Activated T-helper 17 cell treated with anti-CD3 and anti-CD28 coated beads, Interleukin-2, amount 50 U/mL, for 72 hours (primary cell): ENCODE results near the gene ZNF765. TPM values are rescaled to one million over a fixed set of nuclear protein-coding genes. Genes with fewer than 3 reads are reported as not detected.
"Not testable (repeated sequence)": the region's sequence is repeated elsewhere in the genome, so short reads cannot be mapped to it uniquely, and the experiment has no call there.

Experiments used
- ATAC-seq: fragments of 150-1000 bp; cut with Tn5 transposase; replicated peaks from 2 replicates; pipeline ENCODE4 v1.10.0; 2021; ENCODE audit warnings: mild to moderate bottlenecking, moderate library complexity
- H3K27ac Mint-ChIP-seq: one replicate; pipeline ENCODE4 v1.8.0; 2022; ENCODE audit warnings: mixed read lengths
- H3K27me3 Mint-ChIP-seq: one replicate; pipeline ENCODE4 v1.8.0; 2022; ENCODE audit warnings: mixed read lengths
- H3K36me3 Mint-ChIP-seq: one replicate; pipeline ENCODE4 v1.8.0; 2022; ENCODE audit warnings: low read depth, mild to moderate bottlenecking, mixed read lengths
- H3K4me1 Mint-ChIP-seq: one replicate; pipeline ENCODE4 v1.8.0; 2022; ENCODE audit warnings: mixed read lengths
- H3K4me3 Mint-ChIP-seq: one replicate; pipeline ENCODE4 v1.8.0; 2022; ENCODE audit warnings: mild to moderate bottlenecking, mixed read lengths
- H3K9me3 Mint-ChIP-seq: one replicate; pipeline ENCODE4 v1.8.0; 2022; ENCODE audit warnings: mixed read lengths
- total RNA-seq, 2 donors: library from RNA; stranded (reverse); gene quantifications; one replicate each; pipeline ENCODE4 v1.2.3, GENCODE V29; 2022

Gene ZNF765
- total RNA-seq, 2 donors from 2014 or later = 8.4 to 15.8 TPM

- Mint-ChIP-seq H3K9me3 (peaks cover 4% of the 10 kb centered on the region), H3K27me3 (no peaks in the 10 kb centered on the region), H3K4me3 (peak overlapping the region; percentile 84), H3K4me1 (peaks cover 8% of the 10 kb centered on the region), H3K36me3 (peaks cover 41% of the 10 kb centered on the region), H3K27ac (peak overlapping the region; percentile 69)
- peak; percentile 1 for ATAC-seq
These were observed 401 bp upstream of the ZNF765 start for GRCh38 chr19:53394522-53394973.

GRCh38 chr19:53395840-53396524, 1.0 kb downstream of the ZNF765 start:
- peaks cover 55% of the 10 kb centered on the region for H3K36me3 Mint-ChIP-seq
- not testable (repeated sequence) for H3K9me3 Mint-ChIP-seq, H3K4me1 Mint-ChIP-seq, ATAC-seq, H3K27me3 Mint-ChIP-seq
- H3K4me3 Mint-ChIP-seq = peak overlapping the region; percentile 84
- peak overlapping the region; percentile 69 for H3K27ac Mint-ChIP-seq

GRCh38 chr19:53396525-53396868, 1.5 kb downstream of the ZNF765 start:
- Mint-ChIP-seq H3K4me1 (peaks cover 8% of the 10 kb centered on the region), H3K27me3 (no peaks in the 10 kb centered on the region), H3K27ac (no peak overlapping the region), H3K9me3 (peaks cover 5% of the 10 kb centered on the region), H3K4me3 (peak overlapping the region; percentile 84), H3K36me3 (peaks cover 60% of the 10 kb centered on the region)
- no peak for ATAC-seq

DNA sequence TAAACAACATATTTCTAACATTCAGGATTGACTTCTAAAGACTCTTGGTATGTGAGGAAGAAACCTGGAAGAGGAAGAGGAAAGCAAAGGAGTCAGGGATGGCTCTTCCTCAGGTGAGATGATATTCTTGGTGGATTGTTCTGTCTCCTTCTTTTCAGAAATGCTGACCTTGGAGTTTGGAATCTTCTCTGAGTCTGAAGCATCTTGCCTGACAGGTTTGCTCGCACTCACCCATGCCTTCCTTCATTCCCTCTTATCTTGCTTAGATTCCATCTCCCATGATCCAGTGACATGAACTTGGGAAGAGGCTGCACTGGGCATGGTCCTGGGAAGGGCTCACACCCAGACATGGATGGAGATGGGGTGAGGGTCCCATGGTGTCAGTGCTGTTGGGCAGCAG, 3.0 kb downstream of the ZNF765 start:
- H3K27ac Mint-ChIP-seq, H3K27me3 Mint-ChIP-seq, H3K9me3 Mint-ChIP-seq, H3K4me1 Mint-ChIP-seq, H3K4me3 Mint-ChIP-seq, ATAC-seq: not testable (repeated sequence)
- H3K36me3 Mint-ChIP-seq = peaks cover 74% of the 10 kb centered on the region

DNA sequence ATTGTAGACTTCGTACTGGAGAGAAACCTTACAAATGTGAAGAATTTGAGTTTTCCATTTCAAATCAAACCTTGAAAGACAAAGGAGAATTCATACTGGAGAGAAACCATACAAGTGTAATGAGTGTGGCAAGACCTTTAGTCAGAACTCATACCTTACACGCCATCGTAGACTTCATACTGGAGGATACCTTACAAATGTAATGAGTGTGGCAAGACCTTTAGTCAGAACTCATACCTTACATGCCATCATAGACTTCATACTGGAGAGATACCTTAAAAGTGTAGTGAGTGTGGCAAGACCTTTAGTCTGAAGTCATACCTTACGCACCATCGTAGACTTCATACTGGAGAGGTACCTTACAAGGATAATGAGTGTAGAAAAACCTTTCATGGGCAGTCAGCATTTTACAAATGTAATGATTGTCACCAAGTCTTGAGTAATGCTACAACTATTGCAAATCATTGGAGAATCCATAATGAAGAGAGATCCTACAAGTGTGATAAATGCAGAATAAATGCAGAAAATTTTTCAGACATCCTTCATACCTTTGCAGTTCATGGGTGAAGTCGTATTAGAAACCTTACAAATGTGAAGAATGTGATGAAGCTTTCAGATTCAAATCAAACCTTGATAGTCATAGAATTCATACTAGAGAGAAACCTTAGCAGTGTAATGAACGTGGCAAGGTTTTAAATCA, 14.7 kb downstream of the ZNF765 start:
- peaks cover 39% of the 10 kb centered on the region for H3K9me3 Mint-ChIP-seq
- H3K27ac Mint-ChIP-seq = no peak overlapping the region
- H3K4me3 Mint-ChIP-seq = no peak overlapping the region
- peaks cover 46% of the 10 kb centered on the region for H3K36me3 Mint-ChIP-seq
- no peaks in the 10 kb centered on the region for H3K4me1 Mint-ChIP-seq
- no peak for ATAC-seq
- H3K27me3 Mint-ChIP-seq = no peaks in the 10 kb centered on the region

DNA sequence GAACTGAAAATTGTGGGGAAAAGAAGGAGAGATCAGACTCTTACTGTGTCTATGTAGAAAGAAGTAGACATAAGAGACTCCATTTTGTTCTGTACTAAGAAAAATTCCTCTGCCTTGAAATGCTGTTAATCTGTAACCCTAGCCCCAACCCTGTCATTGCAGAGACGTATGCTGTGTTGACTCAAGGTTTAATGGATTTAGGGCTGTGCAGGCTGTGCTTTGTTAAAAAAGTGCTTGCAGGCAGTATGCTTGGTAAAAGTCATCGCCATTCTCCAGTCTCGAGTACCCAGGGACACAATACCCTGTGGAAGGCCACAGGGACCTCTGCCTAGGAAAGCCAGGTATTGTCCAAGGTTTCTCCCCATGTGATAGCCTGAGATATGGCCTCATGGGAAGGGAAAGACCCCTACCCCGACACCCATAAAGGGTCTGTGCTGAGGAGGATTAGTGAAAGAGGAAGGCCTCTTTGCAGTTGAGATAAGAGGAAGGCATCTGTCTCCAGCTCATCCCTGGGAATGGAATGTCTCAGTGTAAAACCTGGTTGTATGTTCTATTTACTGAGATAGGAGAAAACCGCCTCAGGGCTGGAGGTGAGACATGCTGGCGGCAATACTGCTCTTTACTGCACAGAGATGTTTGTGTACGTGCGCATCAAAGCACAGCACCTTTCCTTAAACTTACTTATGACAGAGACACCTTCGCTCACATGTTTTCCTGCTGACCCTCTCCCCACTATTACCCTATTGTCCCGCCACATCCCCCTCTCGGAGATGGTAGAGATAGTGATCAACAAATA, 25.8 kb downstream of the ZNF765 start:
- H3K9me3 Mint-ChIP-seq, H3K4me1 Mint-ChIP-seq, H3K27me3 Mint-ChIP-seq, H3K4me3 Mint-ChIP-seq, H3K36me3 Mint-ChIP-seq, H3K27ac Mint-ChIP-seq, ATAC-seq: not testable (repeated sequence)

DNA sequence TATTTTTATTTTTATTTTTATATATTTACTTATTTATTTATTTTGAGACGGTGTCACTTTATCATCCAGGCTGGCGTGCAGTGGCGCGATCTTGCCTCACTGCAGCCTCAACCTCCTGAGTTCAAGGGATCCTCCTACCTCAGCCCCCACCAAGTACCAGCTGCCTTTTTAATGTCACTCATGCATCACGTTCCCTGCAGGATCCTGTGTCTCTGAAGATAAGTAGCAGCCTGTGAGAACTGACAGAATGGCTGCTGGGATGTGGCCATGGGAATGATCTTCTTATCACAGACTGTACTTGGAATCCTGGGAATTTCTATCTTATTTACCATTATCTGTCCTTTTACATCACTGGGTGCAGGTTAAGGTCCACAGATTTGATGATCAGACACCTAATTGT, 27.6 kb downstream of the ZNF765 start:
- H3K4me3 Mint-ChIP-seq = no peak overlapping the region
- no peaks in the 10 kb centered on the region for H3K4me1 Mint-ChIP-seq
- no peak overlapping the region for H3K27ac Mint-ChIP-seq
- peaks cover 4% of the 10 kb centered on the region for H3K9me3 Mint-ChIP-seq
- H3K36me3 Mint-ChIP-seq = no peaks in the 10 kb centered on the region
- ATAC-seq = no peak
- no peaks in the 10 kb centered on the region for H3K27me3 Mint-ChIP-seq

DNA sequence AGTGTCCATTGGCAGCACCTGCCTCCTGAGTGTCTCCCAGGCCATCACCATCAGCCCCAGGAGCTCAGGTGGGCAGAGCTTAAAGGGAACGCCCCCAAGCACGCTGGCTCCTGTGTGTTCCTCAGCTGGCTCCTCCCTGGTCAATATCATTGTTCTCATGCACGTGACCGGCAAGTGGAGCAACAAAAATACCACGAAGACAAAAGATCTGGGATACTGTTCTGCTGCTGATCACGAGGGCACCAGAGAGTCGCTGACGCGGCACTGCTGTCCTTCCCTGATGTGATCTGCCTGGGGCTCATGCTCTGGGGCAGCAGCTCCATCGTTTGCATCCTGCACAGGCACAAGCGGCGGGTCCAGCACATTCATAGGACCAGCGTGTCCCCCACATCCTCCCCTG, 28.1 kb downstream of the ZNF765 start:
- not testable (repeated sequence) for ATAC-seq

GRCh38 chr19:53423680-53424079, 28.7 kb downstream of the ZNF765 start:
- H3K27me3 Mint-ChIP-seq, H3K27ac Mint-ChIP-seq, H3K36me3 Mint-ChIP-seq, ATAC-seq, H3K9me3 Mint-ChIP-seq, H3K4me3 Mint-ChIP-seq, H3K4me1 Mint-ChIP-seq: not testable (repeated sequence)

More for the DNA sequence above, 28.1 kb downstream of the ZNF765 start:
- not testable (repeated sequence) for H3K36me3 Mint-ChIP-seq, H3K4me1 Mint-ChIP-seq, H3K27me3 Mint-ChIP-seq, H3K27ac Mint-ChIP-seq, H3K4me3 Mint-ChIP-seq, H3K9me3 Mint-ChIP-seq

DNA sequence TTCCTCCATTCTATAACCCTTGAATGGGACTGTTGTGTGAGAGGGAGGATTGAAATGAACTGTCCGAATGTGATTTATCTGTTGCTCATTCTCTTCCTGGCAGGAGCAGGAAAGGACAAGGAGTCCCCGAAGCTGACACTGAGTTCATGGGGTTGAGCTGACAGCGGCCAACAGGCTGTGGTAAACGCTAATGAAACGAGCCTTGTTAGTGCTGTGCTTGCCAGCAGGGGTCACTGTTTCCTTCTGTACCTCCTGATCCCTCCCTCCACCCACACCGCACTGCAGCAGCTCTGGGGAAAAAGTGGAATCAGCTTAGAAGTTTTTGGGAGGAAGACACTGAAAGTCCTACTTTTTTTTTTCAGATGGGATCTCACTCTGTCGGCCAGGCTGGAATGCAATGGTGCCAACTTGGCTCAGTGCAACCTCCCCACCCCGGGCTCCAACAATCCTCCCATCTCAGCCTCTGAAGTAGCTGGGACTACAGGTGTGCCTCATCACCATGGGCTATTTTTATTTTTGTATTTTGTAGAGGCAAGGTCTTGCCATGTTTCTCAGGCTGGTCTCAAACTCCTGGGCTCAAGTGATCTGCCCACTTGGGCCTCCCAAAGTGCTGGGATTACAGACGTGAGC, 30.1 kb downstream of the ZNF765 start:
- Mint-ChIP-seq H3K27ac (no peak overlapping the region), H3K27me3 (no peaks in the 10 kb centered on the region), H3K36me3 (no peaks in the 10 kb centered on the region), H3K4me1 (no peaks in the 10 kb centered on the region), H3K9me3 (no peaks in the 10 kb centered on the region), H3K4me3 (no peak overlapping the region)
- peak; percentile 87 for ATAC-seq

GRCh38 chr19:53431399-53432087, 36.6 kb downstream of the ZNF765 start, which contains the start of gene ZNF761:
TSS of gene ZNF761 (plus strand) at chr19:53431984. CDS start at chr19:53447269, 15,285 bp downstream.
- H3K9me3 Mint-ChIP-seq = no peaks in the 10 kb centered on the region
- no peaks in the 10 kb centered on the region for H3K27me3 Mint-ChIP-seq
- H3K36me3 Mint-ChIP-seq = peaks cover 46% of the 10 kb centered on the region
- H3K27ac Mint-ChIP-seq = peak within 1 kb of the TSS; percentile 90
- H3K4me3 Mint-ChIP-seq = peak within 1 kb of the TSS; percentile 93
- peak; percentile 99 for ATAC-seq
- H3K4me1 Mint-ChIP-seq = peaks cover 10% of the 10 kb centered on the region

DNA sequence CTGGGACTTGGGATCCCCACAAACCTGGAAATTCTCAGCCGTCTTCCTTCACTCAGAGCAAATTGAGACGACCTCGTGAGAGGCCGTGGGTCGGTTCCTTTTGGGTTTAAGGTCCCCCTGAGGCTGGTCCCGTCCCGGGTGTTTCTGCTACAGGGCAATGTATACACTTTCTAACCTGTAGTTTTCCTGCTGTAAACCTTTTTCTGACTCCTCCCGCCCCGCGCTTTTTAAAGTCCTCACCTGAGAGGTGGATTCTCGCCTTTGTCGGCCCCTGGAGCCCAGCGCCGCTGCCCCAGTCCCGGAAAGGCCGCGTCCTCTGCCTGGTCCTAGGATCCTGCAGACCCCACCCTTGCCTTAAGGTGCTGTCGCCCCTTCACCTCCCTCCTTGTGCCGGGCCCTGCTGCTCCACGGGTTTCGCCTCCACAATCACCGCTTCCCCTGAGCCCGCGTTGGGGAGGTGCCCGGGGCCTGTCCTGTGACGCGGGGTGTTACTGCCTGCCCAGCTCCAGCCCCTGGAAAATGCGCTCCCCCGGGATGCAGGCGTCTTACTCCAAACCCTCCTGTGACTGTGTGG, 37.2 kb downstream of the ZNF765 start:
- Mint-ChIP-seq H3K36me3 (peaks cover 52% of the 10 kb centered on the region), H3K27me3 (no peaks in the 10 kb centered on the region), H3K9me3 (no peaks in the 10 kb centered on the region), H3K4me1 (peaks cover 10% of the 10 kb centered on the region), H3K27ac (peak overlapping the region; percentile 90), H3K4me3 (peak overlapping the region; percentile 93)
- peak; percentile 28 for ATAC-seq

DNA sequence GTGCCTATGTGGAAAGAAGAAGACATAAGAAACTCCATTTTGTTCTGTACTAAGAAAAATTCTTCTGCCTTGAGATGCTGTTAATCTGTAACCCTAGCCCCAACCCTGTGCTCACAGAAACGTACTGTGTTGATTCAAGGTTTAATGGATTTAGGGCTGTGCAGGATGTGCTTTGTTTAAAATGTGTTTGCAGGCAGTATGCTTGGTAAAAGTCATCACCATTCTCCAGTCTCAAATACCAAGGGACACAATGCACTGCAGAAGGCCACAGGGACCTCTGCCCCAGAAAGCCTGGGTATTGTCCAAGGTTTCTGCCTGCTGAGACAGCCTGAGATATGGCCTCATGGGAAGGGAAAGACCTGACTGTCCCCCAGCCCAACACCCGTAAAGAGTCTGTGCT, 48.9 kb downstream of the ZNF765 start:
- H3K4me3 Mint-ChIP-seq, H3K27ac Mint-ChIP-seq, ATAC-seq, H3K27me3 Mint-ChIP-seq, H3K4me1 Mint-ChIP-seq: not testable (repeated sequence)
- peaks cover 12% of the 10 kb centered on the region for H3K9me3 Mint-ChIP-seq
- H3K36me3 Mint-ChIP-seq = peaks cover 100% of the 10 kb centered on the region

DNA sequence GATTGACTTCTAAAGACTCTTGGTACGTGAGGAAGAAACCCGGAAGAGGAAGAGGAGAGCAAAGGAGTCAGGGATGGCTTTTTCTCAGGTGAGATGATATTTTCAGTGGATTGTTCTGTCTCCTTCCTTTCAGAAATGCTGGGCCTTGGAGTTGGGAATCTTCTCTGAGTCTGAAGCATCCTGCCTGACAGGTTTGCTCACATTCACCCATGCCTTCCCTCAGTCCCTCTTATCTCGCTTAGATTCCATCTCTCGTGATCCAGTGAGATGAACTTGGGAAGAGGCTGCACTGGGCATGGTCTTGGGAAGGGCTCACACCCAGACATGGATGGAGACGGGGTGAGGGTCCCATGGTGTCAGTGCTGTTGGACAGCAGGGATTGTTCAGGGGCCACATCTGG, 52.2 kb downstream of the ZNF765 start:
- peaks cover 100% of the 10 kb centered on the region for H3K36me3 Mint-ChIP-seq
- not testable (repeated sequence) for H3K27ac Mint-ChIP-seq, ATAC-seq, H3K27me3 Mint-ChIP-seq, H3K4me3 Mint-ChIP-seq, H3K4me1 Mint-ChIP-seq
- peaks cover 12% of the 10 kb centered on the region for H3K9me3 Mint-ChIP-seq
